Measurements from ENCODE around the gene EMC9. TPM values are rescaled to one million over a fixed set of nuclear protein-coding genes. Genes with fewer than 3 reads are reported as not detected.
A peak's percentile ranks its signal among the peaks of the same experiment; 100 is the strongest.

Gene EMC9
- total and polyA plus RNA-seq, 2 donors: 5.0 to 24.4 TPM

- Histone ChIP-seq H3K27ac (ENCODE audit: low read depth) (no peak overlapping the region), H3K36me3 (ENCODE audit: insufficient read depth) (peaks cover 2% of the 10 kb centered on the region), H3K4me1 (ENCODE audit: insufficient read depth) (no peaks in the 10 kb centered on the region), H3K4me3 (ENCODE audit: low read depth, low read length) (no peak overlapping the region)
- DNase-seq (ENCODE audit: extremely low spot score): no peak
- WGBS: 84% methylated on average over 9 of the region's 9 CpGs
Observed at GRCh38 chr14:24123424-24124417, 17.7 kb downstream of the EMC9 start.

- Histone ChIP-seq H3K4me1 (ENCODE audit: insufficient read depth) (no peaks in the 10 kb centered on the region), H3K36me3 (ENCODE audit: insufficient read depth) (peaks cover 2% of the 10 kb centered on the region), H3K4me3 (ENCODE audit: low read depth, low read length) (no peak overlapping the region), H3K27ac (ENCODE audit: low read depth) (no peak overlapping the region)
- no peak for DNase-seq (ENCODE audit: extremely low spot score)
- 93% methylated on average over 8 of the region's 8 CpGs for WGBS
Observed at GRCh38 chr14:24122898-24123297, 18.5 kb downstream of the EMC9 start.

- Histone ChIP-seq H3K4me1 (ENCODE audit: insufficient read depth) (no peaks in the 10 kb centered on the region), H3K36me3 (ENCODE audit: insufficient read depth) (peaks cover 2% of the 10 kb centered on the region), H3K4me3 (ENCODE audit: low read depth, low read length) (no peak overlapping the region), H3K27ac (ENCODE audit: low read depth) (no peak overlapping the region)
- 95% methylated on average over 4 of the region's 4 CpGs for WGBS
- DNase-seq (ENCODE audit: extremely low spot score): no peak
Observed at GRCh38 chr14:24122416-24122815, 19.0 kb downstream of the EMC9 start.

GRCh38 chr14:24121210-24121609, 20.2 kb downstream of the EMC9 start:
- H3K4me1 ChIP-seq (ENCODE audit: insufficient read depth): no peaks in the 10 kb centered on the region
- DNase-seq (ENCODE audit: extremely low spot score): no peak
- H3K4me3 ChIP-seq (ENCODE audit: low read depth, low read length): no peak overlapping the region
- H3K36me3 ChIP-seq (ENCODE audit: insufficient read depth): peaks cover 5% of the 10 kb centered on the region
- WGBS: 95% methylated on average over 8 of the region's 8 CpGs
- H3K27ac ChIP-seq (ENCODE audit: low read depth): no peak overlapping the region

GRCh38 chr14:24119691-24120090, 21.7 kb downstream of the EMC9 start:
- Histone ChIP-seq H3K4me1 (ENCODE audit: insufficient read depth) (peaks cover 2% of the 10 kb centered on the region), H3K36me3 (ENCODE audit: insufficient read depth) (peaks cover 5% of the 10 kb centered on the region), H3K27ac (ENCODE audit: low read depth) (no peak overlapping the region), H3K4me3 (ENCODE audit: low read depth, low read length) (no peak overlapping the region)
- WGBS: 96% methylated on average over 6 of the region's 6 CpGs
- no peak for DNase-seq (ENCODE audit: extremely low spot score)

GRCh38 chr14:24117179-24117578, 24.2 kb downstream of the EMC9 start:
- peaks cover 3% of the 10 kb centered on the region for H3K36me3 ChIP-seq (ENCODE audit: insufficient read depth)
- H3K4me3 ChIP-seq (ENCODE audit: low read depth, low read length): no peak overlapping the region
- H3K4me1 ChIP-seq (ENCODE audit: insufficient read depth): peaks cover 2% of the 10 kb centered on the region
- DNase-seq (ENCODE audit: extremely low spot score): no peak
- 97% methylated on average over 6 of the region's 6 CpGs for WGBS
- no peak overlapping the region for H3K27ac ChIP-seq (ENCODE audit: low read depth)

- H3K4me1 ChIP-seq (ENCODE audit: insufficient read depth): peaks cover 2% of the 10 kb centered on the region
- no peak overlapping the region for H3K4me3 ChIP-seq (ENCODE audit: low read depth, low read length)
- no peak overlapping the region for H3K27ac ChIP-seq (ENCODE audit: low read depth)
- WGBS: 88% methylated on average over 6 of the region's 6 CpGs
- no peak for DNase-seq (ENCODE audit: extremely low spot score)
- H3K36me3 ChIP-seq (ENCODE audit: insufficient read depth): peaks cover 3% of the 10 kb centered on the region
Observed at GRCh38 chr14:24116128-24116814, 25.1 kb downstream of the EMC9 start.

GRCh38 chr14:24115422-24116127, 25.8 kb downstream of the EMC9 start:
- Histone ChIP-seq H3K27ac (ENCODE audit: low read depth) (no peak overlapping the region), H3K36me3 (ENCODE audit: insufficient read depth) (peaks cover 3% of the 10 kb centered on the region), H3K4me3 (ENCODE audit: low read depth, low read length) (peak overlapping the region; percentile 59), H3K4me1 (ENCODE audit: insufficient read depth) (peaks cover 2% of the 10 kb centered on the region)
- DNase-seq (ENCODE audit: extremely low spot score): no peak
- 3% methylated on average over 14 of the region's 14 CpGs for WGBS

- Histone ChIP-seq H3K36me3 (ENCODE audit: insufficient read depth) (peaks cover 3% of the 10 kb centered on the region), H3K4me3 (ENCODE audit: low read depth, low read length) (peak within 1 kb of the TSS; percentile 59), H3K4me1 (ENCODE audit: insufficient read depth) (peaks cover 2% of the 10 kb centered on the region), H3K27ac (ENCODE audit: low read depth) (peak within 1 kb of the TSS; percentile 98)
- WGBS: under 1% methylated on average over 65 of the region's 65 CpGs
- DNase-seq (ENCODE audit: extremely low spot score): peak; percentile 99
Observed at GRCh38 chr14:24114532-24115421, 26.6 kb downstream of the EMC9 start, which contains the start of the genes DCAF11 and NRL. Gene DCAF11 (plus strand): TSS chr14:24114777. CDS start chr14:24115595, 818 bp downstream. Gene NRL (minus strand): TSS chr14:24114949. CDS start chr14:24082848, 32,101 bp downstream.

- peak; percentile 78 for DNase-seq (ENCODE audit: extremely low spot score)
- H3K36me3 ChIP-seq (ENCODE audit: insufficient read depth): peaks cover 3% of the 10 kb centered on the region
- WGBS: under 1% methylated on average over 42 of the region's 42 CpGs
- peak overlapping the region; percentile 98 for H3K27ac ChIP-seq (ENCODE audit: low read depth)
- H3K4me1 ChIP-seq (ENCODE audit: insufficient read depth): peaks cover 2% of the 10 kb centered on the region
- H3K4me3 ChIP-seq (ENCODE audit: low read depth, low read length): peak overlapping the region; percentile 50
Observed at GRCh38 chr14:24113801-24114531, 27.4 kb downstream of the EMC9 start.

GRCh38 chr14:24113379-24113800, 28.0 kb downstream of the EMC9 start:
- H3K4me3 ChIP-seq (ENCODE audit: low read depth, low read length): peak overlapping the region; percentile 50
- H3K4me1 ChIP-seq (ENCODE audit: insufficient read depth): peaks cover 2% of the 10 kb centered on the region
- DNase-seq (ENCODE audit: extremely low spot score): no peak
- peaks cover 3% of the 10 kb centered on the region for H3K36me3 ChIP-seq (ENCODE audit: insufficient read depth)
- peak overlapping the region; percentile 98 for H3K27ac ChIP-seq (ENCODE audit: low read depth)
- WGBS: 16% methylated on average over 15 of the region's 15 CpGs

- no peak for DNase-seq (ENCODE audit: extremely low spot score)
- Histone ChIP-seq H3K4me3 (ENCODE audit: low read depth, low read length) (no peak overlapping the region), H3K36me3 (ENCODE audit: insufficient read depth) (no peaks in the 10 kb centered on the region), H3K27ac (ENCODE audit: low read depth) (no peak overlapping the region), H3K4me1 (ENCODE audit: insufficient read depth) (no peaks in the 10 kb centered on the region)
- WGBS: 67% methylated on average over 1 of the region's 1 CpG
Observed at GRCh38 chr14:24110523-24110922, 30.9 kb downstream of the EMC9 start.

Data from urinary bladder (tissue), 4 donors.